ENCODE data around the gene TMEM212.
A peak's percentile ranks its signal among the peaks of the same experiment; 100 is the strongest.
"Not testable (repeated sequence)": the region's sequence is repeated elsewhere in the genome, so short reads cannot be mapped to it uniquely, and the experiment has no call there.

The TMEM212 gene

GRCh38 chr3:171813278-171813896 lies 29.8 kb upstream of the TMEM212 start:
- DNase-seq (ENCODE audit: low spot score), result no peak

GRCh38 chr3:171813897-171814460 lies 29.2 kb upstream of the TMEM212 start:
- DNase-seq (ENCODE audit: low spot score), result no peak

- not testable (repeated sequence) for DNase-seq (ENCODE audit: low spot score)
Measured at GRCh38 chr3:171814662-171815061, 28.5 kb upstream of the TMEM212 start.

- DNase-seq (ENCODE audit: low spot score), result no peak
Measured at GRCh38 chr3:171815973-171816595, 27.1 kb upstream of the TMEM212 start.

- no peak for DNase-seq (ENCODE audit: low spot score)
Measured at GRCh38 chr3:171817074-171817800, 25.9 kb upstream of the TMEM212 start.

GRCh38 chr3:171821044-171821443 lies 22.1 kb upstream of the TMEM212 start:
- no peak for DNase-seq (ENCODE audit: low spot score)

- DNase-seq (ENCODE audit: low spot score), result no peak
Measured at GRCh38 chr3:171821778-171822358, 21.3 kb upstream of the TMEM212 start.

GRCh38 chr3:171822431-171823106 lies 20.6 kb upstream of the TMEM212 start:
- no peak for DNase-seq (ENCODE audit: low spot score)

GRCh38 chr3:171824116-171824515 lies 19.0 kb upstream of the TMEM212 start:
- DNase-seq (ENCODE audit: low spot score), result no peak

- DNase-seq (ENCODE audit: low spot score), result no peak
Measured at GRCh38 chr3:171824824-171825221, 18.3 kb upstream of the TMEM212 start.

- DNase-seq (ENCODE audit: low spot score), result no peak
Measured at GRCh38 chr3:171825222-171825828, 17.8 kb upstream of the TMEM212 start.

- DNase-seq (ENCODE audit: low spot score), result no peak
Measured at GRCh38 chr3:171827385-171827784, 15.8 kb upstream of the TMEM212 start.

- DNase-seq (ENCODE audit: low spot score), result no peak
Measured at GRCh38 chr3:171827836-171828458, 15.2 kb upstream of the TMEM212 start.

- DNase-seq (ENCODE audit: low spot score), result no peak
Measured at GRCh38 chr3:171828902-171829770, 14.0 kb upstream of the TMEM212 start.

- DNase-seq (ENCODE audit: low spot score), result no peak
Measured at GRCh38 chr3:171829841-171830517, 13.2 kb upstream of the TMEM212 start.

- no peak for DNase-seq (ENCODE audit: low spot score)
Measured at GRCh38 chr3:171830518-171830875, 12.7 kb upstream of the TMEM212 start.

- no peak for DNase-seq (ENCODE audit: low spot score)
Measured at GRCh38 chr3:171831936-171832335, 11.2 kb upstream of the TMEM212 start.

- no peak for DNase-seq (ENCODE audit: low spot score)
Measured at GRCh38 chr3:171832989-171833388, 10.2 kb upstream of the TMEM212 start.

- DNase-seq (ENCODE audit: low spot score), result peak; percentile 7
Measured at GRCh38 chr3:171833789-171834460, 9.2 kb upstream of the TMEM212 start.
